SK-N-SH (cell line): ENCODE results near the gene SYT13. TPM values are rescaled to one million over a fixed set of nuclear protein-coding genes. Genes with fewer than 3 reads are reported as not detected.

Experiments used
- CTCF ChIA-PET: fragments of 300-600, 350-600 bp; formaldehyde crosslinking; extraction: SDS; loops from one replicate; lab custom pipeline; 2021; lab: Yijun Ruan, JAX
- POLR2A ChIA-PET: fragments of 350-600 bp; sonication (Branson Sonifier 250); formaldehyde crosslinking; extraction: SDS; loops from one replicate; lab custom pipeline; 2020; ENCODE audit warnings: antibody characterized with exemption, inconsistent platforms; lab: Yijun Ruan, JAX
- DNase-seq: peaks from one replicate; pipeline ENCODE4 v3.0.0; 2012
- H2AFZ ChIP-seq: fragments of 200-600 bp; sonication (generic); 2 replicates; pipeline ENCODE4 v1.8.1; 2016; ENCODE audit warnings: antibody characterized with exemption, mild to moderate bottlenecking, low read depth
- H3F3A ChIP-seq: fragments of 200-600 bp; sonication (generic); replicated peaks from 2 replicates; pipeline ENCODE3; 2016; ENCODE audit warnings: antibody characterized with exemption, mild to moderate bottlenecking; ENCODE audit not compliant: insufficient read depth
- H3K27ac ChIP-seq, 2 experiments: fragments of 200-500 bp in 1 of 2; fragments of 200-600 bp in 1 of 2; sonication (Bioruptor generic) in 1 of 2; sonication (generic), shearing (Covaris generic) in 1 of 2; 2 replicates each; pipeline versions ENCODE4 v1.5.1 to v1.6.1; 2014 to 2016; ENCODE audit warnings: low read depth in 2 of 2, inconsistent platforms in 1 of 2, low read length in 1 of 2, mild to moderate bottlenecking in 1 of 2, mixed read lengths in 1 of 2
- H3K27me3 ChIP-seq: fragments of 200-600 bp; sonication (generic), shearing (Covaris generic); 2 replicates; pipeline ENCODE4 v1.6.1; 2016; ENCODE audit warnings: mixed run types; ENCODE audit not compliant: insufficient read depth
- H3K36me3 ChIP-seq, 2 experiments: fragments of 200-500 bp in 1 of 2; fragments of 200-600 bp in 1 of 2; sonication (Bioruptor generic) in 1 of 2; sonication (generic) in 1 of 2; replicated peaks in 1 of 2; 2 replicates each; pipeline versions ENCODE3 to v1.5.1; 2014 to 2016; ENCODE audit warnings: low read length in 1 of 2, mild to moderate bottlenecking in 1 of 2; ENCODE audit not compliant: insufficient read depth in 2 of 2, control insufficient read depth in 1 of 2
- H3K4me1 ChIP-seq, 2 experiments: fragments of 200-500 bp in 1 of 2; fragments of 200-600 bp in 1 of 2; sonication (Bioruptor generic) in 1 of 2; sonication (generic), shearing (Covaris generic) in 1 of 2; 2 replicates each; pipeline versions ENCODE4 v1.5.1 to v1.6.1; 2014 to 2016; ENCODE audit warnings: low read depth in 1 of 2, low read length in 1 of 2, mixed run types in 1 of 2; ENCODE audit not compliant: insufficient read depth in 2 of 2, control insufficient read depth in 1 of 2
- H3K4me2 ChIP-seq: fragments of 200-600 bp; sonication (generic), shearing (Covaris generic); 2 replicates; pipeline ENCODE4 v1.6.1; 2017; ENCODE audit warnings: mixed run types
- H3K4me3 ChIP-seq, 2 experiments: fragments of 200-500 bp in 1 of 2; fragments of 200-600 bp in 1 of 2; sonication (Bioruptor generic) in 1 of 2; sonication (generic), shearing (Covaris generic) in 1 of 2; 2 replicates each; pipeline versions ENCODE4 v1.5.1 to v1.8.1; 2014 to 2016; ENCODE audit warnings: low read depth in 2 of 2, inconsistent platforms in 1 of 2, low read length in 1 of 2, mild to moderate bottlenecking in 1 of 2, mixed read lengths in 1 of 2, moderate library complexity in 1 of 2
- H3K79me2 ChIP-seq: fragments of 200-600 bp; sonication (generic); 2 replicates; pipeline ENCODE4 v1.8.1; 2017; ENCODE audit warnings: mild to moderate bottlenecking; ENCODE audit not compliant: insufficient read depth
- H3K9ac ChIP-seq: fragments of 200-600 bp; sonication (generic); 2 replicates; pipeline ENCODE4 v1.6.1; 2017; ENCODE audit warnings: mixed run types
- H3K9me2 ChIP-seq: fragments of 200-600 bp; sonication (generic); 2 replicates; pipeline ENCODE4 v1.6.1; 2017; ENCODE audit warnings: mixed run types
- H3K9me3 ChIP-seq: fragments of 200-600 bp; sonication (generic); 2 replicates; pipeline ENCODE4 v1.6.1; 2017; ENCODE audit warnings: mixed run types, mild to moderate bottlenecking, moderate library complexity
- H4K20me1 ChIP-seq: fragments of 200-600 bp; sonication (generic); 2 replicates; pipeline ENCODE4 v1.6.1; 2017; ENCODE audit warnings: mild to moderate bottlenecking, mixed run types; ENCODE audit not compliant: insufficient read depth
- ELF1 ChIP-seq: IDR thresholded peaks from 2 replicates; pipeline ENCODE4 v1.4.0; 2012
- EZH2phosphoT487 ChIP-seq: fragments of 200-600 bp; sonication (generic); IDR thresholded peaks from 2 replicates; pipeline ENCODE4 v1.6.1; 2017; ENCODE audit warnings: low read depth, mixed run types, mild to moderate bottlenecking, antibody characterized with exemption, moderate library complexity, borderline replicate concordance
- FOSL2 ChIP-seq: IDR thresholded peaks from 2 replicates; pipeline ENCODE4 v1.4.0; 2012; ENCODE audit warnings: low read depth, mild to moderate bottlenecking, moderate library complexity, borderline replicate concordance
- FOXJ3 ChIP-seq: sonication (generic); formaldehyde crosslinking; IDR thresholded peaks from 2 replicates; pipeline ENCODE4 v1.5.1; 2020; ENCODE audit warnings: mild to moderate bottlenecking, missing genetic modification reagents
- FOXM1 ChIP-seq: IDR thresholded peaks from 2 replicates; pipeline ENCODE4 v1.4.0; 2012; ENCODE audit warnings: low read depth, mild to moderate bottlenecking
- MEF2A ChIP-seq: IDR thresholded peaks from 2 replicates; pipeline ENCODE4 v1.4.0; 2012; ENCODE audit warnings: low read depth, borderline replicate concordance
- MXI1 ChIP-seq: IDR thresholded peaks from 2 replicates; pipeline ENCODE4 v1.6.1; 2012; ENCODE audit warnings: mild to moderate bottlenecking, low read depth, low read length, improper control_type of control experiment
- RCOR1 ChIP-seq: fragments of 150-350 bp; IDR thresholded peaks from 2 replicates; pipeline ENCODE4 v1.6.1; 2017; ENCODE audit warnings: antibody characterized with exemption, low read length
- RFX5 ChIP-seq: IDR thresholded peaks from 2 replicates; pipeline ENCODE4 v1.6.1; 2012; ENCODE audit warnings: mild to moderate bottlenecking, improper control_type of control experiment, low read length
- YY1 ChIP-seq: IDR thresholded peaks from 2 replicates; pipeline ENCODE4 v1.4.0; 2012; ENCODE audit warnings: low read depth, mild to moderate bottlenecking
- WGBS: methylation state at CpG from one replicate; pipeline ENCODE4 v1.1.6; 2017; ENCODE audit warnings: low lambda C conversion rate; 5-methylcytosine and 5-hydroxymethylcytosine counted together
- polyA plus RNA-seq, 3 experiments: library from polyadenylated mRNA; depleted of rRNA; stranded (reverse); fragments of >200 nt; gene quantifications; 2 replicates each; pipeline ENCODE4 v1.2.3, GENCODE V29; 2012
- TF ChIP-seq, protein P1 (sequence below): fragments of 200-600 bp; sonication (generic); IDR thresholded peaks from 2 replicates; pipeline ENCODE4 v1.6.1; 2017; ENCODE audit warnings: antibody characterized with exemption, mild to moderate bottlenecking, moderate library complexity
- TF ChIP-seq, protein P2 (sequence below): fragments of 150-350 bp; IDR thresholded peaks from 2 replicates; pipeline ENCODE4 v1.6.1; 2016; ENCODE audit warnings: mild to moderate bottlenecking, low read depth, low read length
- TF ChIP-seq, protein P3 (sequence below): fragments of 150-350 bp; IDR thresholded peaks from 2 replicates; pipeline ENCODE4 v1.6.1; 2017; ENCODE audit warnings: antibody characterized with exemption, low read length, low read depth, borderline replicate concordance

SYT13 gene
- polyA plus RNA-seq, 1 of the 3 experiments (the other 2 are of a cell fraction): not detected

DNA sequence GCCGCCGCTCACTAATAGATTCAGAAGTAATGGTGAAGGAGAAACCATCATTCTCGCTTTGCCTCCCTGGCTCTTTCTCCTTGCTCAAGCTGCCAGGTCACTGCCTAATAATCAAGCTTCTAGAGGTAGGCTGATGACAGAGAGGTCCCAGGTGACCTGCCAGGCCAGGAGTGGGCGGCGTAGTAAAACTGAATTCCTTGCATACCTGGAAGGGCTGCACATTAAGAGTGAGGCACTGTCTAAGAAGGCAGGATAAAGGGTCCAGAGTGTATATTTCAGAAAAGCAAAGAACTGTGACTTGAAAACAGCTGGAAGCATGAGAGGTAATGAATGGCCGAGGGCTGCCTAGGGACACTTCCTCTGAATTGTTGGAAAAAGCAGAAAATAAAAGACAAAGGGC, 4.1 kb downstream of the SYT13 start:
- H4K20me1 ChIP-seq: no peaks in the 10 kb centered on the region
- no peak overlapping the region for H3K9ac ChIP-seq
- H3K4me2 ChIP-seq: no peak overlapping the region
- 61% methylated on average over 6 of the region's 6 CpGs for whole genome bisulfite sequencing
- DNase-seq: no peak
- H3K9me3 ChIP-seq: no peaks in the 10 kb centered on the region
- H3K9me2 ChIP-seq: no peaks in the 10 kb centered on the region
- H3K79me2 ChIP-seq: no peaks in the 10 kb centered on the region
- POLR2A ChIA-PET: no interaction called here
- no peaks in the 10 kb centered on the region for H3F3A ChIP-seq
- H3K36me3 ChIP-seq: no peaks in the 10 kb centered on the region
- H2AFZ ChIP-seq: no peak overlapping the region
- TF ChIP-seq ELF1 (no peak), MXI1 (no peak), RFX5 (no peak), FOXJ3 (CRISPR knock-in tag) (no peak), EZH2phosphoT487 (no peak), RCOR1 (no peak), MEF2A (no peak)
- TF ChIP-seq, all 33 proteins: peak for 0
- H3K27ac ChIP-seq: no peak overlapping the region
- peaks cover 0 to 7% of the 10 kb centered on the region in 2 experiments; a peak in 2 of 4 replicates for H3K4me1 ChIP-seq
- H3K4me3 ChIP-seq: no peak overlapping the region
- H3K27me3 ChIP-seq: peaks cover 49% of the 10 kb centered on the region
- CTCF ChIA-PET: interaction anchor here (0.8 to 1.5 kb wide), 5 partner anchors 10 to 175 kb away, joined by 3 to 5 read pairs (median 3); no protein-coding TSS in a partner anchor

DNA sequence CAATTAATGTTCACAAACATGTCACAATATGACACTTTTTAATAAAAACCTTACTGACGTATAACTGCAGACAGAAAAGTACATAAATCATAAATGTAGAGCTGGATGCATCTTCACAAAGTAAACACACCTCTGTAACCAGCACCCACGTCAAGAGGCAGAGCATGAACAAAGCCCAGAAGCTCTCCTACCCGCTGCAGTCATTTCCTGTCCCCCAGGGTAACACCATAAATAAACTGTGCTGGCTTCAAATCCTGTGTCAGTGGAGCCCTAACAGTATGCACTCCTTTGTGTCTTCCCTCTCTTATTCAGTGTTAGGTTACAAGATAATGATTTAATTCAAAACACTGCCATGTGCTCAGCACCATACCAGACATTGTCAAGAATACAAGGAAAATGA, 5.7 kb downstream of the SYT13 start:
- Histone ChIP-seq H3K9me3 (no peaks in the 10 kb centered on the region), H3K4me3 (no peak overlapping the region), H3K79me2 (no peaks in the 10 kb centered on the region), H3K9ac (no peak overlapping the region), H3F3A (no peaks in the 10 kb centered on the region), H3K27ac (no peak overlapping the region), H3K36me3 (no peaks in the 10 kb centered on the region), H2AFZ (no peak overlapping the region), H3K9me2 (no peaks in the 10 kb centered on the region), H3K4me2 (no peak overlapping the region), H4K20me1 (no peaks in the 10 kb centered on the region), H3K4me1 (no peaks in the 10 kb centered on the region; a peak in 2 of 4 replicates), H3K27me3 (peaks cover 37% of the 10 kb centered on the region)
- DNase-seq: no peak
- TF ChIP-seq, protein P1, sequence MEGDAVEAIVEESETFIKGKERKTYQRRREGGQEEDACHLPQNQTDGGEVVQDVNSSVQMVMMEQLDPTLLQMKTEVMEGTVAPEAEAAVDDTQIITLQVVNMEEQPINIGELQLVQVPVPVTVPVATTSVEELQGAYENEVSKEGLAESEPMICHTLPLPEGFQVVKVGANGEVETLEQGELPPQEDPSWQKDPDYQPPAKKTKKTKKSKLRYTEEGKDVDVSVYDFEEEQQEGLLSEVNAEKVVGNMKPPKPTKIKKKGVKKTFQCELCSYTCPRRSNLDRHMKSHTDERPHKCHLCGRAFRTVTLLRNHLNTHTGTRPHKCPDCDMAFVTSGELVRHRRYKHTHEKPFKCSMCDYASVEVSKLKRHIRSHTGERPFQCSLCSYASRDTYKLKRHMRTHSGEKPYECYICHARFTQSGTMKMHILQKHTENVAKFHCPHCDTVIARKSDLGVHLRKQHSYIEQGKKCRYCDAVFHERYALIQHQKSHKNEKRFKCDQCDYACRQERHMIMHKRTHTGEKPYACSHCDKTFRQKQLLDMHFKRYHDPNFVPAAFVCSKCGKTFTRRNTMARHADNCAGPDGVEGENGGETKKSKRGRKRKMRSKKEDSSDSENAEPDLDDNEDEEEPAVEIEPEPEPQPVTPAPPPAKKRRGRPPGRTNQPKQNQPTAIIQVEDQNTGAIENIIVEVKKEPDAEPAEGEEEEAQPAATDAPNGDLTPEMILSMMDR: no peak
- no peak for TF ChIP-seq RCOR1
- TF ChIP-seq, protein P2, sequence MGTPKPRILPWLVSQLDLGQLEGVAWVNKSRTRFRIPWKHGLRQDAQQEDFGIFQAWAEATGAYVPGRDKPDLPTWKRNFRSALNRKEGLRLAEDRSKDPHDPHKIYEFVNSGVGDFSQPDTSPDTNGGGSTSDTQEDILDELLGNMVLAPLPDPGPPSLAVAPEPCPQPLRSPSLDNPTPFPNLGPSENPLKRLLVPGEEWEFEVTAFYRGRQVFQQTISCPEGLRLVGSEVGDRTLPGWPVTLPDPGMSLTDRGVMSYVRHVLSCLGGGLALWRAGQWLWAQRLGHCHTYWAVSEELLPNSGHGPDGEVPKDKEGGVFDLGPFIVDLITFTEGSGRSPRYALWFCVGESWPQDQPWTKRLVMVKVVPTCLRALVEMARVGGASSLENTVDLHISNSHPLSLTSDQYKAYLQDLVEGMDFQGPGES: no peak
- TF ChIP-seq RFX5: no peak
- TF ChIP-seq YY1: no peak
- no peak for TF ChIP-seq FOXM1
- no peak for TF ChIP-seq FOSL2
- no peak for TF ChIP-seq MXI1
- TF ChIP-seq, protein P3, sequence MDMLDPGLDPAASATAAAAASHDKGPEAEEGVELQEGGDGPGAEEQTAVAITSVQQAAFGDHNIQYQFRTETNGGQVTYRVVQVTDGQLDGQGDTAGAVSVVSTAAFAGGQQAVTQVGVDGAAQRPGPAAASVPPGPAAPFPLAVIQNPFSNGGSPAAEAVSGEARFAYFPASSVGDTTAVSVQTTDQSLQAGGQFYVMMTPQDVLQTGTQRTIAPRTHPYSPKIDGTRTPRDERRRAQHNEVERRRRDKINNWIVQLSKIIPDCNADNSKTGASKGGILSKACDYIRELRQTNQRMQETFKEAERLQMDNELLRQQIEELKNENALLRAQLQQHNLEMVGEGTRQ: no peak
- ChIA-PET POLR2A (no interaction called here), CTCF (interaction anchor here (0.7 to 1.3 kb wide), 3 partner anchors 28 to 353 kb away, joined by 3 to 4 read pairs (median 3); no protein-coding TSS in a partner anchor)
- 42% methylated on average over 3 of the region's 3 CpGs for WGBS
